Vagina (tissue), 2 donors: ENCODE measurements around the gene CAMK4.

Experiments
- POLR2A ChIP-seq, 2 donors: fragments of 450-650 bp; IDR thresholded peaks; one replicate each; pipeline ENCODE4 v1.6.1; 2017; ENCODE audit warnings: antibody characterized with exemption in 2 of 2, mild to moderate bottlenecking in 2 of 2, moderate library complexity in 2 of 2
- TF ChIP-seq, protein P1 (sequence below), 3 experiments: fragments of 450-650 bp in 2 of 3; fragments of 200-600 bp in 1 of 3; sonication (generic) in 1 of 3; IDR thresholded peaks; one replicate each; pipeline ENCODE4 v1.5.1; 2017 to 2019; ENCODE audit warnings: antibody characterized with exemption in 3 of 3, mild to moderate bottlenecking in 2 of 3, moderate library complexity in 2 of 3

DNA sequence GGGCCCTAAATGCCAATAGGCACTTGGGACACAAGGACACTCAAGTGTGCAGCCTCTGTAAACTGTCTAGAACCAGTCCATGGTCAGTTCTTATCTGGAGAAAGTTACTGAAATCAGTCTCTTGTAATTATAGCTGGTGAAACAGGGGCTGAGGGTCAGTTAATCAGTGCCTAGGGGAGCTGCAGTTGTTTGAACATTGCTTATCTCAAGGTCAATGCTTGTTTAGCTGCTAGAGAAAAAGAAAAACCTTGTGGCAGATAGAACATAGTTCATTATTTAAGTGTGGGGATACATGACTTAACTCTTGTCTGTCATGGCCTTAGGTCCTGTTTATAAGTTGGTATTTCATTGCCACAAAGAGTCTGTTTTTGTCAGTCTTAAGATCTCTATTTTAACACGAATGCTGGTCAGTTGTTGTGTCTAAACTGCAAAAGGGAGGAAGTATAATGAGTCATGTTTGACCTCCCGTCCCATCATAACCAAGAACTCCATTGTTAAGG is 180.1 kb downstream of the CAMK4 start:
- TF ChIP-seq POLR2A (IDR thresholded peaks at IDR 0.05), result no peak
- TF ChIP-seq, protein P1, sequence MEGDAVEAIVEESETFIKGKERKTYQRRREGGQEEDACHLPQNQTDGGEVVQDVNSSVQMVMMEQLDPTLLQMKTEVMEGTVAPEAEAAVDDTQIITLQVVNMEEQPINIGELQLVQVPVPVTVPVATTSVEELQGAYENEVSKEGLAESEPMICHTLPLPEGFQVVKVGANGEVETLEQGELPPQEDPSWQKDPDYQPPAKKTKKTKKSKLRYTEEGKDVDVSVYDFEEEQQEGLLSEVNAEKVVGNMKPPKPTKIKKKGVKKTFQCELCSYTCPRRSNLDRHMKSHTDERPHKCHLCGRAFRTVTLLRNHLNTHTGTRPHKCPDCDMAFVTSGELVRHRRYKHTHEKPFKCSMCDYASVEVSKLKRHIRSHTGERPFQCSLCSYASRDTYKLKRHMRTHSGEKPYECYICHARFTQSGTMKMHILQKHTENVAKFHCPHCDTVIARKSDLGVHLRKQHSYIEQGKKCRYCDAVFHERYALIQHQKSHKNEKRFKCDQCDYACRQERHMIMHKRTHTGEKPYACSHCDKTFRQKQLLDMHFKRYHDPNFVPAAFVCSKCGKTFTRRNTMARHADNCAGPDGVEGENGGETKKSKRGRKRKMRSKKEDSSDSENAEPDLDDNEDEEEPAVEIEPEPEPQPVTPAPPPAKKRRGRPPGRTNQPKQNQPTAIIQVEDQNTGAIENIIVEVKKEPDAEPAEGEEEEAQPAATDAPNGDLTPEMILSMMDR (IDR thresholded peaks at IDR 0.05), result no peak
